NCI-H2171 (cell line): ENCODE results near the gene MPIG6B.

Experiments used
- DNase-seq: peaks from one replicate; lab custom pipeline; 2025; lab: John Stamatoyannopoulos, UW

The MPIG6B gene

DNA sequence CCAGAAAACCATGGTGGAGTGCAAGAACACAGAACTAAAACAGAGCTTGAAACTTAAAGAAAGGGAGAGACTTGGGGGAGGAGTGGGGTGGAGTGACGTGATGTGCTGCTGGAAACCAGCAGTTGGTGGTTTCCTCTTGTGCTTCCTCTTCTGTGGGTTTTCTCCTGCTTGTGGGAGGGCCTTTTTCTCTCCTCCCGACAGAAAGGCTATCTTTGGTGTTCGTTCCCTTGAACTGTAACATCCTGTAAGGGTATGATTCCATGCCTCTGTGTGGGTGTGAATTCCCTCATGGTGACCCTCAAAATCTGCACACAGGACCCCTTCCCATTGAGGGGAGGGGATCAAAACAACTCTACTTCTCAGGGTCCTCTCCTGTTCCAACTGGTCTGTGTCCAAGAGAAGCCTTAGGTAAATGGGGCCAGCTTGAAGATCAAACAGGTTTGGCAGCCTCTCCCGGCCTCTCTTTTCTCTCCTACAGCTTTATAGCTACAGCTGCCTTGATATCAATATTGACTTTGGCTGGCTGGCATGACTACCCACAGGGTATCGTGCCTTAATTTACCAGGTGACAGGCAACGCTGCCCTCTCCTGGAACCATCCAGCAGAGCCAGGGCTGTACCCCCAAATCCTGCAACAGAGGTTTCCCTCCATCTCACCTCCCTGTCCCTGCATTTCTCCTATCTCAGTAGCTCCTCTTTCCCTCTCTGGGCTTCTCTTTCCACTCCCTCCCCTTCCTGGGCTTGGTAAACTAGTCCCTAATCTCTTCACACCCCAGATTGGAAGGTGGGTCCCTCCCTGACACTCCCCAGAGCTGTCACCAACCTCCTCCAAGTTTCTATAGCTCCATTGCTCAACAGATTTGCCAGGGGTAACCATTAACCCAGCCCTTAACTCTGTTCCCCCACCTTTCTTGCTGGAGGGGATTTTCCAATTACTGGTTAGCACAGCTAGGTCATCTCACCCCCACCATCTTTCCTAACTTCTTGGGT is 15.1 kb downstream of the MPIG6B start:
- DNase-seq = no peak

DNA sequence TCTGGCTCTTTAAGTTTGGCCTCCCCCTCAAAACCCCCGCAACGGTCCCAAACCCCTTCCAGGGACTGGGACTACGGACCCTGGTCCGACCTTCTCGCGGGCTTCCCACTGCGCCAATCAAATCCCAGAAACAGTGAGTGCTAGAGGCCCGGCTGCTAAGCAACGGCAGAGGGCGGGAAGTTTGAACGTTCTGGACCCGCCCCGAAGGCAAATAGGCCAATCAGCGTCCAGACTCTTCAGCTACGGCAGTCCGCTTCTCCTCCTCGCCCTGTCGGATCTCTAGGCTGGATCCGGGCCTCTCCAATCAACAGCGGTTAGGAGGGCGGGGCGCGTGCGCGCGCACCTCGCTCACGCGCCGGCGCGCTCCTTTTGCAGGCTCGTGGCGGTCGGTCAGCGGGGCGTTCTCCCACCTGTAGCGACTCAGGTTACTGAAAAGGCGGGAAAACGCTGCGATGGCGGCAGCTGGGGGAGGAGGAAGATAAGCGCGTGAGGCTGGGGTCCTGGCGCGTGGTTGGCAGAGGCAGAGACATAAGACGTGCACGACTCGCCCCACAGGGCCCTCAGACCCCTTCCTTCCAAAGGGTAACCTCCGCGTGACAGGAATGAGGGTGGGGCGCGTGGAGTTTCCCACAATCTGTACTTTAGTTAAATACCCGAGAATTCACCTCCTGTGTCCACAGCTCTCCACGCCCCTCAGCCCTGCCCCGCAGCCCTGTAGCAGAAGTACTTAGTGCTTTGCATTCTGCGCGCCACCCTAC is 16.6 kb downstream of the MPIG6B start, which contains the start of gene MSH5:
Gene MSH5, plus strand, starts transcription at position 367 of the 758 bp plus-strand sequence. CDS start 462 bp downstream, outside the sequence.
- DNase-seq = peak; percentile 99

GRCh38 chr6:31740397-31741223 is 17.4 kb downstream of the MPIG6B start:
- no peak for DNase-seq

DNA sequence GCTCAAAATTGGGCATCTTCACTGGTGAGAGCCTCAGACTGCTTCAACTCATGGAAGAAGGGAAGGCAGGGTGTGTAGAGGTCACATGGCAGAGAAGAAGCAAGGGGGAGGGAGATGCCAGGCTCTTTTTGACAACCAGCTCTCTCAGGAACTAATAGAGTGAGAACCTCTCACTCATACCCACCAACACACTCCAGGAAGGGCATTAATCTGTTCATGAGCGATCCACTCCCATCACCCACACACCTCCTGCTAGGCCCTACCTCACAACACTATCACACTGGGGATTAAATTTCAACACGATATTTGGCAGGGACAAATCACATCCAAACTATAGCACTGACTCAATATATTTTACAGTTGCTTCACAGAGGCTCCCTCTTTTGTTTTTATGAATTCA is 18.6 kb downstream of the MPIG6B start:
- DNase-seq = no peak

- DNase-seq = no peak
Observed at GRCh38 chr6:31742894-31743293, 19.7 kb downstream of the MPIG6B start.

- no peak for DNase-seq
Observed at GRCh38 chr6:31744422-31744821, 21.2 kb downstream of the MPIG6B start.

DNA sequence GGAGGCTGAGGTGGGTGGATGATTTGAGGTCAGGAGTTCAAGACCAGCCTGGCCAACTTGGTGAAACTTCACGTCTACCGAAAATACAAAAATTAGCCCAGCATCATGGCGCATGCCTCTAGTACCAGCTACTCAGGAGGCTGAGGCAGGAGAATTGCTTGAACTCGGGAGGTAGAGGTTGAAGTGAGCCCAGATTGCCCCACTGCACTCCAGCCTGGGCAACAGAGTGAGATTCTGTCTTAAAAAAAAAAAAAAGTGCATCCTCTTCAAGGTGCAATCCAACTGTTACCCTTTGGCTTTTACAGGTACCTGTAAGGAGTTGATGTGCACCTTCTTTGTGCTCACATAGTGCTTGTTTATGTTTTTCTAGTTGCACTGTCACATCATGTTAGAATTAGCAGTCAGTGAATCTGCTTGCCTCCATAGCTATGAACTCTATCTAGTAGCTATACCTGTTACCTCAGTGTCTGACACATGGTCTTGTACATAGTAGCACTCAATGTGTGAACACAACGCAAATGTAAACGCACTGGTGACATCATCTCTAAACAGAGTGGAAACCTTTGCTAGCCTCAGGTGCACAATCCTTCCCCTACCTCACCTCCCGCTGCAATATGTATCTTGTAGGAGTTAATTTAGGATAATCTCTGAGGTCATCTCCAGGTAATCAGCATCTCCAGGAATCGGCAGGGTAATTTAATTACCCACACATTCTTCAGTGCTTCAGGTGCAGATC is 26.3 kb downstream of the MPIG6B start:
- no peak for DNase-seq

DNA sequence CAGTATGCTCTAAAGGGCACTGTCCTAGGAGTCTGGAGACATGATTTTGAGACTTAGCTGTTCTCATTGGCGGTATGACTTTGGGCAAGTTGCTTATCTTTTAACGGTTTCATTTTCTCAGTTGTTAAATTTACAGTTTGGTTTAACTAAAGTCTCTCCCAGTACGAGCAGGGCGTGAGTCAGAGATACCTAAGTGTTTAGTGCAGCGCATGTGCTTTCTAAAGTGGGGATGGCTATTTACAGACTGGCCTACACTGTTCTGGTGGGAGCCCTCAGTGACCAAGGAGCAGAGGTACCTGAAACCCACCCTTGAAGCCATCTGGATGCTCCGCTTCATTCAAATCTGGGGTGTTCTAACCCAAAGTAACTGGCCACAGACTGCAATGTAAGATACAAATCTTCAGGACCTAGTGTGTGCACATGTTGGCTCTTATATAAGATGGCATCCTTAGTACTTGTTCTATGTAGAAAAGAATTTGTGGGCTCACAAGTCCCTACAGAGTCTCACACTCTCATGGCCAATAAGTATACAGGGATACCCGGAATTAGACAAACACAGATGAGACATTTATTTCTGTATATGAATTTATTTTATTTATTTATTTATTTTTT is 27.3 kb downstream of the MPIG6B start:
- no peak for DNase-seq

- no peak for DNase-seq
Observed at GRCh38 chr6:31752739-31753319, 29.7 kb downstream of the MPIG6B start.

DNA sequence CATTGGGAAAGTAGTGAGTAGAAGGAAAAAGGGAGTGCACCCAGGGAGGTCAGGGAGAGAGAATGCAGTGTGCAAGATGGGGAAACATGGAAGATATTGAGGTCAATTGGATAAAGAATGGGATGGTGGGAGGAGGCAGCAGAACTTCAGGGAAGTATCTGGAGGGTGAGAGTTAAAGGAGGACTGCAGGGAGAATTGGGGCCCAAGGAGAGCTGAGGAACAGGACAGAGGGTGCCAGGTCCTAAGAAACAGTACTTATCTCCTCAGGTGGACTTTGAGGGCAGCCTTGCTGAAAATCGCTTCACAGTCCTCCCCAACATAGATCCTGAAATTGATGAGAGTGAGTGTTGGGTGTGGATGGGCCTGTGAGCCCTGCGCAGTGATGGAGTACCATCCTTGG is 35.1 kb downstream of the MPIG6B start:
- DNase-seq = no peak

GRCh38 chr6:31760790-31761189 is 37.6 kb downstream of the MPIG6B start:
- no peak for DNase-seq

GRCh38 chr6:31761343-31761742 is 38.2 kb downstream of the MPIG6B start:
- no peak for DNase-seq

GRCh38 chr6:31762356-31762755 is 39.2 kb downstream of the MPIG6B start, which contains the start of gene SAPCD1:
SAPCD1 (plus strand) TSS chr6:31762656; CDS start chr6:31763055, 399 bp downstream.
- no peak for DNase-seq

- no peak for DNase-seq
Observed at GRCh38 chr6:31762878-31763618, 39.9 kb downstream of the MPIG6B start.

DNA sequence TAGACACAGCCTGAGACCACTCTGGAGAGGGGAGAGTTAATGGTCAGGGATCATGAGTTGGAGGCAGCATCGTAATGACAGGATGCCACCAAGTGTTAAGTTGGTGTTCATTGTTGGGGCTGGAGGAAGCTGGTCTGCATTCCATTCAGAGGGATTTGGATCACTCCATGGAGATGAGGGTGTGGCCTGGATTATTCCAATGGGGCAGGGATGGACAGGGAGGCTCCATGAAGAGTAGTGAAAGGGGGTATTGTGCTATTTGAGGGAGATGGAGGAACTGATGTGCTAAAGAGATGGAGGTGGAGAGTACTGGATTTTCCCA is 40.4 kb downstream of the MPIG6B start:
- no peak for DNase-seq

GRCh38 chr6:31764198-31764597 is 41.0 kb downstream of the MPIG6B start:
- no peak for DNase-seq

DNA sequence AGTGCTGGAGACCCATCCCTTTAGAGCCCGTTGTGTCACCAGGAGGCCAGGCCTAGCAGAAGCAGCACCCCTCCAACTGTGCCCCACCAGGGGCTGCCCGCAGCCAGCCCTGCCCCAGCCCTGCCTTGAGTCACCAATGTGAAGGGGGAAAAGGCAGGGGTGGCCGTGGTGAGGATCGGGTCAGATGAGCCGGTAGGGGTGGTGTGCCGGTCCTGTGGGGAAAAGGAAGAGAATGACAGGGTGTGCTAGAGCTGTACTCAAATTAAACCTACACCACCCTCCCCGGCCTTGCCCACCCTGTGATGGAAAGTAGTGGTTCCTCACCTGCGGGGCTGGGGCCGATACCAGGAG is 42.4 kb downstream of the MPIG6B start:
- DNase-seq = no peak

DNA sequence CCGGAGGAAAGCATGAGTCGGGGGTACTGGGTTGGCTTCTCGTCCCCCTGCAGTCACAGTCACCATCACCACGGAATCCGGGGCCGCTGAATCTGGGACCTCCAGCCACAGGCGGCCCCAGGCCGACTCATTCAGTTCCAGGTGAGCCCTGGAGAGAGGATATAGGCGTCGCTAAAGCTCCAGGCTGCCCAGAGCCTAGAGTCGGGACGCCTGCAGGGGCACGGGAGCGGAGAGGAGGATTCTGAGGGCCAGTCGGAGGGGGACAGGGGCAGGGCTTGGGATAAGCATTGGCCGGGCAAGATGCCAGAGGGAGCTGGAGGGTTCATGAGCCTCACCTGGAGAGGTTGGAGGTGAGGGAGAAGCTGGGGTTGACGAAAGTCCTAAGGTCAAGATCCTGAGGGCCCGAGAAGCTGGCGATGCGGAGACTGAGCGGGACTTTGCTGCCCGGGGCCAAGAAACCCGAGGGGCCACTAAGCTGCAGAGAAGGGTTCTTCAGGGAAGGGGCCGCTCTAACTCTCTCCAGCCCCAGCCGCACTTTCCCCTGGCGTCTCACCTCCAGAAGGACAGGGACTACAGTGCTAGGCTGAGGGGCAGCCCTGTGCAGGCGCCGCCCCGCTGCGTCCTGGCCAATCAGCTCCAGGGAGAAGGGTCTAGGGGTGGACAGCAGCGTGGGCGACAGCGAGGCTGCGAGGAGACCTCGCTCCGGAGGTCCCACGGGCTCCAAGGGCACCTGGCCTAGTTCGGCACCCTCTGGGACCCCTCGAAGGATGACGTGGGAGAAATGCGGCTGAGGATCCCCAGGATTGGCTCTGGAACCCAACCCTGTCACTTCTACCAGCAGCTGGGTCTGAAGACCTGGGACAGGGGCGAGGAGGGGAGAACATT is 43.0 kb downstream of the MPIG6B start:
- no peak for DNase-seq

- DNase-seq = no peak
Observed at GRCh38 chr6:31767096-31767645, 44.0 kb downstream of the MPIG6B start.
